Thyroid gland (tissue), 4 donors: ENCODE data around the gene BRINP3.
"Not testable (repeated sequence)": the region's sequence is repeated elsewhere in the genome, so short reads cannot be mapped to it uniquely, and the experiment has no call there.

ENCODE experiments used
- POLR2A ChIP-seq, 2 donors: fragments of 450-650 bp; IDR thresholded peaks; one replicate each; pipeline ENCODE4 v1.6.1; 2017; ENCODE audit warnings: antibody characterized with exemption in 2 of 2, mild to moderate bottlenecking in 2 of 2, moderate library complexity in 1 of 2
- TF ChIP-seq, protein P1 (sequence below), 6 experiments: fragments of 200-600 bp in 3 of 6; fragments of 450-650 bp in 3 of 6; sonication (generic) in 3 of 6; IDR thresholded peaks; one replicate each; pipeline ENCODE4 v1.5.1; 2016 to 2019; ENCODE audit warnings: antibody characterized with exemption in 6 of 6, mild to moderate bottlenecking in 2 of 6, inconsistent platforms in 1 of 6, moderate library complexity in 1 of 6

GRCh38 chr1:190504539-190504938 is 26.9 kb upstream of the BRINP3 start:
- TF ChIP-seq, protein P1, sequence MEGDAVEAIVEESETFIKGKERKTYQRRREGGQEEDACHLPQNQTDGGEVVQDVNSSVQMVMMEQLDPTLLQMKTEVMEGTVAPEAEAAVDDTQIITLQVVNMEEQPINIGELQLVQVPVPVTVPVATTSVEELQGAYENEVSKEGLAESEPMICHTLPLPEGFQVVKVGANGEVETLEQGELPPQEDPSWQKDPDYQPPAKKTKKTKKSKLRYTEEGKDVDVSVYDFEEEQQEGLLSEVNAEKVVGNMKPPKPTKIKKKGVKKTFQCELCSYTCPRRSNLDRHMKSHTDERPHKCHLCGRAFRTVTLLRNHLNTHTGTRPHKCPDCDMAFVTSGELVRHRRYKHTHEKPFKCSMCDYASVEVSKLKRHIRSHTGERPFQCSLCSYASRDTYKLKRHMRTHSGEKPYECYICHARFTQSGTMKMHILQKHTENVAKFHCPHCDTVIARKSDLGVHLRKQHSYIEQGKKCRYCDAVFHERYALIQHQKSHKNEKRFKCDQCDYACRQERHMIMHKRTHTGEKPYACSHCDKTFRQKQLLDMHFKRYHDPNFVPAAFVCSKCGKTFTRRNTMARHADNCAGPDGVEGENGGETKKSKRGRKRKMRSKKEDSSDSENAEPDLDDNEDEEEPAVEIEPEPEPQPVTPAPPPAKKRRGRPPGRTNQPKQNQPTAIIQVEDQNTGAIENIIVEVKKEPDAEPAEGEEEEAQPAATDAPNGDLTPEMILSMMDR (IDR thresholded peaks at IDR 0.05): not testable (repeated sequence)
- TF ChIP-seq POLR2A (IDR thresholded peaks at IDR 0.05): not testable (repeated sequence)
